Measurements from ENCODE around the gene XYLT1.
"Not testable (repeated sequence)": the region's sequence is repeated elsewhere in the genome, so short reads cannot be mapped to it uniquely, and the experiment has no call there.

XYLT1 gene

GRCh38 chr16:17338244-17338643 is 132.5 kb downstream of the XYLT1 start:
- Histone ChIP-seq H3K4me2 (ENCODE audit: low read depth, low read length, poor library complexity, severe bottlenecking) (no peak overlapping the region), H3K36me3 (ENCODE audit: insufficient read depth, low read length) (peaks cover 41% of the 10 kb centered on the region; the same call in 1 of the 2 replicates), H3K79me2 (ENCODE audit: insufficient read depth, low read length) (peaks cover 98% of the 10 kb centered on the region), H4K20me1 (ENCODE audit: insufficient read depth, low read length, poor library complexity, severe bottlenecking) (peaks cover 66% of the 10 kb centered on the region), H3K4me3 (ENCODE audit: low read length, poor library complexity, severe bottlenecking) (no peak overlapping the region), H3K4me1 (ENCODE audit: insufficient read depth, low read length, poor library complexity, severe bottlenecking) (peaks cover 37% of the 10 kb centered on the region), H3K9me3 (ENCODE audit: insufficient read depth, low read depth, low read length) (no peaks in the 10 kb centered on the region), H3F3A (ENCODE audit: low read depth) (peaks cover 3% of the 10 kb centered on the region; the same call in 1 of the 2 replicates), H3K9ac (ENCODE audit: low read depth, low read length, poor library complexity, severe bottlenecking) (no peak overlapping the region), H3K27me3 (ENCODE audit: insufficient read depth, low read length, poor library complexity, severe bottlenecking) (no peaks in the 10 kb centered on the region), H3K9me2 (replicated peaks; ENCODE audit: low read depth, low read length) (no peaks in the 10 kb centered on the region), H2AFZ (ENCODE audit: low read length) (no peak overlapping the region)
- TF ChIP-seq CTCF (conservative IDR thresholded peaks at IDR 0.05; ENCODE audit: low read length) (no peak), EZH2phosphoT487 (IDR thresholded peaks at IDR 0.05; ENCODE audit: borderline replicate concordance) (no peak)

GRCh38 chr16:17336530-17336900 is 134.2 kb downstream of the XYLT1 start:
- Histone ChIP-seq H3K36me3 (ENCODE audit: insufficient read depth, low read length) (peaks cover 35% of the 10 kb centered on the region; the same call in 1 of the 2 replicates), H3K9me2 (replicated peaks; ENCODE audit: low read depth, low read length) (no peaks in the 10 kb centered on the region), H3K79me2 (ENCODE audit: insufficient read depth, low read length) (peaks cover 97% of the 10 kb centered on the region), H4K20me1 (ENCODE audit: insufficient read depth, low read length, poor library complexity, severe bottlenecking) (peaks cover 57% of the 10 kb centered on the region), H3K4me3 (ENCODE audit: low read length, poor library complexity, severe bottlenecking) (no peak overlapping the region), H3F3A (ENCODE audit: low read depth) (peaks cover 3% of the 10 kb centered on the region; the same call in 1 of the 2 replicates), H3K27me3 (ENCODE audit: insufficient read depth, low read length, poor library complexity, severe bottlenecking) (no peaks in the 10 kb centered on the region), H3K4me1 (ENCODE audit: insufficient read depth, low read length, poor library complexity, severe bottlenecking) (peaks cover 21% of the 10 kb centered on the region), H2AFZ (ENCODE audit: low read length) (no peak overlapping the region), H3K9me3 (ENCODE audit: insufficient read depth, low read depth, low read length) (no peaks in the 10 kb centered on the region), H3K4me2 (ENCODE audit: low read depth, low read length, poor library complexity, severe bottlenecking) (no peak overlapping the region), H3K9ac (ENCODE audit: low read depth, low read length, poor library complexity, severe bottlenecking) (no peak overlapping the region)
- TF ChIP-seq CTCF (conservative IDR thresholded peaks at IDR 0.05; ENCODE audit: low read length) (no peak), EZH2phosphoT487 (IDR thresholded peaks at IDR 0.05; ENCODE audit: borderline replicate concordance) (no peak)

DNA sequence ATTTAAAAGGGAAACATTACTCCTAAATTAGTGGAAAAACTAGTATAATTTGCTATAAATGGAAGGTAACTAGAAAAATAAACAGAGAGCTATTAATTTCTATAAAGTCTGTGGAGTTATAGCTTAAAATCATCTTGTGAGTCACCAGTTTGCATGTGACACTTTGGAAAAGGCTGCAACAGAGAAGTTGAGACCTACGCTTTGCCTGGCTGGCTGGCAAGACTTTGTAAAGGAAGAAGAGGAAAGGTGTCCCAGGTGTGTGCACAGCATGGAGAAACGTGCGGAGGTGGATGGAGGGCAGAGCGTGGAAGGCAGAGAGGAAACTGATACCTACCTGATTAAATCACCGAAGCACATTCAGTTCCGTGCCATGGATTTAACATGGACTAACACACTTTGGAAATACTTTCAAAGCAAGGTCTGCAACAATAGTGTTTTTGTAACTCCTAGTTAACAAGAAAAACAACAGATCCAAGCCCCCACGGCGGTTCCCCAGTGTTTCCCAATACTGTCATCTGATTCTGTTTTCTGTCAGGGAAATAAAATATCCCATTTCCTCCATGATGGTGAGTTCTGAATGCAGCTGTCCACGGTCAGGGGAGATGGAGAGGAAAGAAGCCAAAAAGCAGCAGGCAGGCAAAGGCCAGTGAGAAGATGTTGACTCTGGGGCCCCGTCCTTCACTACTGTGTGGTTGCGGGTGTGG is 134.8 kb downstream of the XYLT1 start:
- TF ChIP-seq CTCF (conservative IDR thresholded peaks at IDR 0.05; ENCODE audit: low read length) (no peak), EZH2phosphoT487 (IDR thresholded peaks at IDR 0.05; ENCODE audit: borderline replicate concordance) (no peak)
- no peak overlapping the region for H3K4me2 ChIP-seq (ENCODE audit: low read depth, low read length, poor library complexity, severe bottlenecking)
- no peaks in the 10 kb centered on the region for H3K9me3 ChIP-seq (ENCODE audit: insufficient read depth, low read depth, low read length)
- H2AFZ ChIP-seq (ENCODE audit: low read length) = no peak overlapping the region
- peaks cover 55% of the 10 kb centered on the region for H4K20me1 ChIP-seq (ENCODE audit: insufficient read depth, low read length, poor library complexity, severe bottlenecking)
- H3K27me3 ChIP-seq (ENCODE audit: insufficient read depth, low read length, poor library complexity, severe bottlenecking) = no peaks in the 10 kb centered on the region
- peaks cover under 1% of the 10 kb centered on the region; the same call in 1 of the 2 replicates for H3F3A ChIP-seq (ENCODE audit: low read depth)
- H3K4me1 ChIP-seq (ENCODE audit: insufficient read depth, low read length, poor library complexity, severe bottlenecking) = peaks cover 16% of the 10 kb centered on the region
- H3K9me2 ChIP-seq (replicated peaks; ENCODE audit: low read depth, low read length) = no peaks in the 10 kb centered on the region
- peaks cover 40% of the 10 kb centered on the region; the same call in 1 of the 2 replicates for H3K36me3 ChIP-seq (ENCODE audit: insufficient read depth, low read length)
- H3K79me2 ChIP-seq (ENCODE audit: insufficient read depth, low read length) = peaks cover 97% of the 10 kb centered on the region
- H3K4me3 ChIP-seq (ENCODE audit: low read length, poor library complexity, severe bottlenecking) = no peak overlapping the region
- no peak overlapping the region for H3K9ac ChIP-seq (ENCODE audit: low read depth, low read length, poor library complexity, severe bottlenecking)

- not testable (repeated sequence) for H3K27me3 ChIP-seq (ENCODE audit: insufficient read depth, low read length, poor library complexity, severe bottlenecking); H3K4me2 ChIP-seq (ENCODE audit: low read depth, low read length, poor library complexity, severe bottlenecking); H3K9me3 ChIP-seq (ENCODE audit: insufficient read depth, low read depth, low read length); H3F3A ChIP-seq (ENCODE audit: low read depth); H2AFZ ChIP-seq (ENCODE audit: low read length); H3K9me2 ChIP-seq (replicated peaks; ENCODE audit: low read depth, low read length); H3K4me3 ChIP-seq (ENCODE audit: low read length, poor library complexity, severe bottlenecking); H3K9ac ChIP-seq (ENCODE audit: low read depth, low read length, poor library complexity, severe bottlenecking)
- Histone ChIP-seq H3K79me2 (ENCODE audit: insufficient read depth, low read length) (peaks cover 97% of the 10 kb centered on the region), H4K20me1 (ENCODE audit: insufficient read depth, low read length, poor library complexity, severe bottlenecking) (peaks cover 52% of the 10 kb centered on the region), H3K36me3 (ENCODE audit: insufficient read depth, low read length) (peaks cover 41% of the 10 kb centered on the region; the same call in 1 of the 2 replicates), H3K4me1 (ENCODE audit: insufficient read depth, low read length, poor library complexity, severe bottlenecking) (peaks cover 10% of the 10 kb centered on the region)
Measured at GRCh38 chr16:17335406-17335805, 135.4 kb downstream of the XYLT1 start.

Data from Loucy (cell line).